H1 (cell line): ENCODE measurements around the gene EZH2. TPM values are rescaled to one million over a fixed set of nuclear protein-coding genes. Genes with fewer than 3 reads are reported as not detected.

Source experiments
- CTCF ChIA-PET: fragments of 300-600 bp; sonication (Branson Sonifier 250); formaldehyde crosslinking; loops from one replicate; lab custom pipeline; 2021; ENCODE audit not compliant: partially characterized antibody; lab: Charles Lee
- POLR2A ChIA-PET: fragments of 300-600 bp; sonication (Branson Sonifier 250); formaldehyde crosslinking; loops from one replicate; lab custom pipeline; 2021; ENCODE audit warnings: inconsistent platforms; ENCODE audit not compliant: partially characterized antibody; lab: Charles Lee
- DNase-seq, 2 experiments: peaks; one replicate each; pipeline versions ENCODE4 v3.0.0 to v3.0.0-alpha.2; 2010 to 2022; ENCODE audit warnings: low spot score in 2 of 2, low read depth in 1 of 2, mixed read lengths in 1 of 2
- FAIRE-seq: peaks from 2 replicates; lab custom pipeline; 2011; peaks lifted over from hg19 to GRCh38; lab: Jason Lieb, UNC
- H2AFZ ChIP-seq: 2 replicates; pipeline ENCODE4 v1.8.1; 2012; ENCODE audit warnings: low read length, inconsistent platforms
- H2AK5ac ChIP-seq: 2 replicates; pipeline ENCODE4 v1.6.1; 2013; ENCODE audit warnings: low read depth, low read length
- H2BK120ac ChIP-seq: replicated peaks from 2 replicates; pipeline ENCODE3; 2013; ENCODE audit warnings: low read depth, low read length, inconsistent platforms
- H2BK12ac ChIP-seq: 2 replicates; pipeline ENCODE4 v1.6.1; 2013; ENCODE audit warnings: low read depth, low read length
- H2BK15ac ChIP-seq: 2 replicates; pipeline ENCODE4 v1.6.1; 2013; ENCODE audit warnings: low read length
- H2BK20ac ChIP-seq: 2 replicates; pipeline ENCODE4 v1.6.1; 2013; ENCODE audit warnings: low read length
- H2BK5ac ChIP-seq: 2 replicates; pipeline ENCODE4 v1.6.1; 2013; ENCODE audit warnings: low read depth, low read length
- H3K14ac ChIP-seq: 2 replicates; pipeline ENCODE4 v1.6.1; 2013; ENCODE audit warnings: inconsistent platforms; ENCODE audit not compliant: insufficient read length
- H3K18ac ChIP-seq: 2 replicates; pipeline ENCODE4 v1.6.1; 2013; ENCODE audit warnings: low read length; ENCODE audit errors: extremely low read depth
- H3K23ac ChIP-seq: 2 replicates; pipeline ENCODE4 v1.6.1; 2013; ENCODE audit warnings: inconsistent platforms; ENCODE audit not compliant: insufficient read length
- H3K23me2 ChIP-seq: 2 replicates; pipeline ENCODE4 v1.6.1; 2013; ENCODE audit warnings: low read depth, low read length
- H3K27ac ChIP-seq: 2 replicates; pipeline ENCODE4 v1.6.1; 2011; ENCODE audit warnings: low read depth, low read length, inconsistent platforms
- H3K27me3 ChIP-seq, 4 experiments: replicated peaks in 1 of 4; 1 replicate in 1 of 4; 2 replicates in 3 of 4; pipeline versions ENCODE4 v1.6.1 to v1.8.1; 2011 to 2013; ENCODE audit warnings: low read length in 3 of 4, mild to moderate bottlenecking in 3 of 4, inconsistent platforms in 2 of 4, mixed read lengths in 2 of 4, moderate library complexity in 1 of 4; ENCODE audit not compliant: control insufficient read depth in 3 of 4, insufficient read depth in 3 of 4; ENCODE audit errors: extremely low read depth in 1 of 4
- H3K36me3 ChIP-seq, 4 experiments: 2 replicates each; pipeline versions ENCODE4 v1.6.1 to v1.8.1; 2011 to 2013; ENCODE audit warnings: mild to moderate bottlenecking in 4 of 4, low read length in 3 of 4, moderate library complexity in 2 of 4, control low read depth in 1 of 4, inconsistent platforms in 1 of 4; ENCODE audit not compliant: insufficient read depth in 4 of 4, control insufficient read depth in 2 of 4
- H3K4ac ChIP-seq: replicated peaks from 2 replicates; pipeline ENCODE3; 2013; ENCODE audit warnings: low read length, low read depth, mixed read lengths, inconsistent platforms; ENCODE audit not compliant: insufficient read length
- H3K4me1 ChIP-seq, 4 experiments: replicated peaks in 1 of 4; 1 replicate in 1 of 4; 2 replicates in 3 of 4; pipeline versions ENCODE4 v1.6.1 to v1.8.1; 2011 to 2013; ENCODE audit warnings: low read length in 3 of 4, inconsistent platforms in 2 of 4, mixed read lengths in 1 of 4; ENCODE audit not compliant: insufficient read depth in 4 of 4, control insufficient read depth in 3 of 4
- H3K4me2 ChIP-seq, 2 experiments: 2 replicates each; pipeline versions ENCODE4 v1.6.1 to v1.8.1; 2011 to 2013; ENCODE audit warnings: low read depth in 2 of 2, low read length in 2 of 2, control low read depth in 1 of 2, inconsistent platforms in 1 of 2, mild to moderate bottlenecking in 1 of 2; ENCODE audit not compliant: insufficient read depth in 1 of 2
- H3K4me3 ChIP-seq, 4 experiments: fragments of 200-600, 300-600 bp in 1 of 4; sonication (generic), shearing (Covaris generic), sonication (Bioruptor Twin) in 1 of 4; 2 replicates each; pipeline versions ENCODE4 v1.5.1 to v1.8.1; 2011 to 2016; ENCODE audit warnings: low read length in 4 of 4, low read depth in 3 of 4, control low read depth in 2 of 4, inconsistent platforms in 2 of 4, mild to moderate bottlenecking in 2 of 4, mixed read lengths in 1 of 4, moderate library complexity in 1 of 4; ENCODE audit not compliant: insufficient read depth in 2 of 4; ENCODE audit errors: extremely low read depth in 1 of 4
- H3K56ac ChIP-seq: replicated peaks from 2 replicates; pipeline ENCODE3; 2013; ENCODE audit warnings: low read depth, mild to moderate bottlenecking, mixed read lengths, low read length, inconsistent platforms; ENCODE audit not compliant: insufficient read length
- H3K79me1 ChIP-seq: 2 replicates; pipeline ENCODE4 v1.6.1; 2013; ENCODE audit warnings: low read depth, low read length, control low read depth
- H3K79me2 ChIP-seq, 2 experiments: 2 replicates each; pipeline versions ENCODE4 v1.6.1 to v1.8.1; 2012 to 2013; ENCODE audit warnings: low read length in 2 of 2, mild to moderate bottlenecking in 2 of 2, inconsistent platforms in 1 of 2; ENCODE audit not compliant: insufficient read depth in 2 of 2, control insufficient read depth in 1 of 2
- H3K9ac ChIP-seq, 4 experiments: replicated peaks in 1 of 4; 1 replicate in 1 of 4; 2 replicates in 3 of 4; pipeline versions ENCODE4 v1.6.1 to v1.8.1; 2011 to 2013; ENCODE audit warnings: low read depth in 3 of 4, low read length in 3 of 4, control low read depth in 2 of 4, mild to moderate bottlenecking in 2 of 4, moderate library complexity in 2 of 4, inconsistent platforms in 1 of 4; ENCODE audit errors: extremely low read depth in 1 of 4
- H3K9me3 ChIP-seq, 2 experiments: 2 replicates each; pipeline versions ENCODE4 v1.6.1 to v1.8.1; 2012 to 2013; ENCODE audit warnings: mild to moderate bottlenecking in 2 of 2, moderate library complexity in 2 of 2, control low read depth in 1 of 2, inconsistent platforms in 1 of 2, low read depth in 1 of 2, low read length in 1 of 2, mixed read lengths in 1 of 2; ENCODE audit not compliant: insufficient read depth in 2 of 2
- H4K20me1 ChIP-seq, 2 experiments: replicated peaks in 1 of 2; 2 replicates each; pipeline versions ENCODE3 to v1.8.1; 2011 to 2013; ENCODE audit warnings: inconsistent platforms in 2 of 2, low read length in 2 of 2, mild to moderate bottlenecking in 1 of 2; ENCODE audit not compliant: insufficient read depth in 2 of 2, control insufficient read depth in 1 of 2
- H4K5ac ChIP-seq: 2 replicates; pipeline ENCODE4 v1.6.1; 2013; ENCODE audit warnings: low read length, low read depth, mixed read lengths, inconsistent platforms; ENCODE audit not compliant: insufficient read length
- H4K8ac ChIP-seq: 2 replicates; pipeline ENCODE4 v1.8.0; 2013; ENCODE audit warnings: mild to moderate bottlenecking, moderate library complexity, low read length, inconsistent platforms; ENCODE audit not compliant: insufficient read depth; ENCODE audit errors: extremely low read depth
- H4K91ac ChIP-seq: replicated peaks from 2 replicates; pipeline ENCODE3; 2013; ENCODE audit warnings: low read length, mixed read lengths, inconsistent platforms; ENCODE audit not compliant: insufficient read length
- BACH1 ChIP-seq: IDR thresholded peaks from 2 replicates; pipeline ENCODE4 v1.6.1; 2012; ENCODE audit warnings: low read length, improper control_type of control experiment
- EZH2 ChIP-seq: fragments of 200-600 bp; sonication (generic); IDR thresholded peaks from 2 replicates; pipeline ENCODE4 v1.7.1; 2012; ENCODE audit warnings: low read depth, mild to moderate bottlenecking, moderate library complexity, low read length, inconsistent platforms; ENCODE audit not compliant: severe bottlenecking
- FOSL1 ChIP-seq: IDR thresholded peaks from 2 replicates; pipeline ENCODE4 v1.6.1; 2011; ENCODE audit warnings: mild to moderate bottlenecking, low read depth, low read length, moderate library complexity; ENCODE audit not compliant: insufficient read depth
- HDAC2 ChIP-seq, 2 experiments: fragments of 300-600 bp in 1 of 2; sonication (generic) in 1 of 2; IDR thresholded peaks; 2 replicates each; pipeline ENCODE4 v1.6.1; 2011 to 2012; ENCODE audit warnings: low read depth in 2 of 2, low read length in 2 of 2, mild to moderate bottlenecking in 2 of 2, moderate library complexity in 2 of 2, borderline replicate concordance in 1 of 2, inconsistent platforms in 1 of 2
- KDM4A ChIP-seq: IDR thresholded peaks from one replicate; pipeline ENCODE4 v1.7.1; 2012; ENCODE audit warnings: low read depth, mild to moderate bottlenecking, moderate library complexity, low read length, inconsistent platforms; ENCODE audit not compliant: severe bottlenecking
- KDM5A ChIP-seq: fragments of 200-600 bp; IDR thresholded peaks from 2 replicates; pipeline ENCODE4 v1.7.1; 2012; ENCODE audit warnings: mild to moderate bottlenecking, low read length, inconsistent platforms, mixed read lengths
- PHF8 ChIP-seq: fragments of 200-600 bp; sonication (generic); conservative IDR thresholded peaks from 2 replicates; pipeline ENCODE4 v1.7.1; 2012; ENCODE audit warnings: low read depth, mild to moderate bottlenecking, inconsistent platforms, low read length, moderate library complexity
- RXRA ChIP-seq: IDR thresholded peaks from 2 replicates; pipeline ENCODE4 v1.6.1; 2011; ENCODE audit warnings: low read depth, mild to moderate bottlenecking, low read length, moderate library complexity; ENCODE audit not compliant: insufficient read depth
- WGBS, 2 experiments: shearing (Covaris generic) in 1 of 2; methylation state at CpG; one replicate each; pipeline versions ENCODE4 v1.1.6 to v1.1.7; 2013 to 2015; ENCODE audit warnings: low lambda C conversion rate in 2 of 2, mixed read lengths in 2 of 2, inconsistent platforms in 1 of 2, low coverage in 1 of 2, missing lambda C conversion rate in 1 of 2; ENCODE audit not compliant: insufficient replicate concordance in 2 of 2, insufficient coverage in 1 of 2, insufficient read length in 1 of 2; ENCODE audit errors: extremely low coverage in 1 of 2, missing lambda C conversion rate in 1 of 2; 5-methylcytosine and 5-hydroxymethylcytosine counted together
- polyA plus RNA-seq, 7 experiments: library from polyadenylated mRNA; depleted of rRNA in 3 of 7; stranded (reverse) in 5 of 7; unstranded in 2 of 7; fragments of >200 nt in 5 of 7; fragments of 200-250 nt in 2 of 7; gene quantifications; 1 replicate in 5 of 7; 2 replicates in 1 of 7; 4 replicates in 1 of 7; pipeline versions ENCODE4 v1.2.1 to v1.2.3, GENCODE V29; 2011 to 2013; ENCODE audit warnings: missing spikeins in 2 of 7, mixed read lengths in 2 of 7
- total RNA-seq: library from RNA; stranded (reverse); fragmentation: NEBNext Ultra II Directional; extraction: Animal tissue kit (Norgen Biotek cat#: 25700); gene quantifications from 2 replicates; pipeline ENCODE4 v1.2.1, GENCODE V29; 2021
- TF ChIP-seq, protein P1 (sequence below), 3 experiments: IDR thresholded peaks; 1 replicate in 2 of 3; 2 replicates in 1 of 3; pipeline versions ENCODE4 v1.5.1 to v1.6.1; 2011; ENCODE audit warnings: low read length in 3 of 3, mild to moderate bottlenecking in 3 of 3, inconsistent platforms in 2 of 3, low read depth in 1 of 3, moderate library complexity in 1 of 3; ENCODE audit not compliant: insufficient read depth in 1 of 3; ENCODE audit errors: control extremely low read depth in 1 of 3
- TF ChIP-seq, protein P2 (sequence below): IDR thresholded peaks from 2 replicates; pipeline ENCODE4 v1.6.1; 2012; ENCODE audit warnings: inconsistent platforms

Gene EZH2
- total and polyA plus RNA-seq, 2 of the 8 experiments (the other 6 are each of a cell fraction or from before 2014, with no cell fraction given): 28.9 to 49.0 TPM

DNA sequence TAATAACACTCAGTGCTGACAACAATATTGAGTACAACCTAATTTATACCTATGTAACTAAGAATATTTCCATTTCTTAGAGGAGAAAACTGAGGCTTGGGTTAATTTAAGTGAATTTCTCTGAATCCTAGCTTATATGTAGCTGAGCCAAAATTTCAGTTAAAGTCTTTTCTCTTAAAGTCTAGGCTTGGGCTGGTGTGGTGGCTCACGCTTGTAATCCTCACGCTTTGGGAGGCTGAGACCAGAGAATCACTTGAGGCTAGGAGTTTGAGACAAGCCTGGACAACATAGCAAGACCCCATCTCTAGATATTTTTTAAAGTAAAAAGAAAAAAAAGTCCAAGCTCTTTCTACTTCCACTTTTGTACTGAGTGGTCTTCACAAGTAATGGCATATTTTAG lies 93.2 kb downstream of the EZH2 start:
- WGBS, 2 experiments: 91% methylated on average over 2 of the region's 2 CpGs; no CpG with 5 or more reads in 1 of the 2 experiments
- TF ChIP-seq FOSL1 (no peak), KDM5A (no peak), KDM4A (no peak), EZH2 (no peak), BACH1 (no peak), HDAC2 (IDR thresholded peaks at IDR 0.05; ENCODE audit: borderline replicate concordance in 1 of 2, low read depth in 2 of 2, low read length in 2 of 2) (no peak), PHF8 (no peak), RXRA (no peak)
- TF ChIP-seq, protein P1, sequence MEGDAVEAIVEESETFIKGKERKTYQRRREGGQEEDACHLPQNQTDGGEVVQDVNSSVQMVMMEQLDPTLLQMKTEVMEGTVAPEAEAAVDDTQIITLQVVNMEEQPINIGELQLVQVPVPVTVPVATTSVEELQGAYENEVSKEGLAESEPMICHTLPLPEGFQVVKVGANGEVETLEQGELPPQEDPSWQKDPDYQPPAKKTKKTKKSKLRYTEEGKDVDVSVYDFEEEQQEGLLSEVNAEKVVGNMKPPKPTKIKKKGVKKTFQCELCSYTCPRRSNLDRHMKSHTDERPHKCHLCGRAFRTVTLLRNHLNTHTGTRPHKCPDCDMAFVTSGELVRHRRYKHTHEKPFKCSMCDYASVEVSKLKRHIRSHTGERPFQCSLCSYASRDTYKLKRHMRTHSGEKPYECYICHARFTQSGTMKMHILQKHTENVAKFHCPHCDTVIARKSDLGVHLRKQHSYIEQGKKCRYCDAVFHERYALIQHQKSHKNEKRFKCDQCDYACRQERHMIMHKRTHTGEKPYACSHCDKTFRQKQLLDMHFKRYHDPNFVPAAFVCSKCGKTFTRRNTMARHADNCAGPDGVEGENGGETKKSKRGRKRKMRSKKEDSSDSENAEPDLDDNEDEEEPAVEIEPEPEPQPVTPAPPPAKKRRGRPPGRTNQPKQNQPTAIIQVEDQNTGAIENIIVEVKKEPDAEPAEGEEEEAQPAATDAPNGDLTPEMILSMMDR (IDR thresholded peaks at IDR 0.05; ENCODE audit: control extremely low read depth in 1 of 3, insufficient read depth in 1 of 3, low read depth in 1 of 3, low read length in 3 of 3): no peak
- TF ChIP-seq, protein P2, sequence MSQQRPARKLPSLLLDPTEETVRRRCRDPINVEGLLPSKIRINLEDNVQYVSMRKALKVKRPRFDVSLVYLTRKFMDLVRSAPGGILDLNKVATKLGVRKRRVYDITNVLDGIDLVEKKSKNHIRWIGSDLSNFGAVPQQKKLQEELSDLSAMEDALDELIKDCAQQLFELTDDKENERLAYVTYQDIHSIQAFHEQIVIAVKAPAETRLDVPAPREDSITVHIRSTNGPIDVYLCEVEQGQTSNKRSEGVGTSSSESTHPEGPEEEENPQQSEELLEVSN: no peak

More for the DNA sequence above, 93.2 kb downstream of the EZH2 start:
- no peak overlapping the region for H4K5ac ChIP-seq
- no peaks in the 10 kb centered on the region for H3K9me3 ChIP-seq
- H3K9ac ChIP-seq: no peak overlapping the region
- no peak overlapping the region for H3K4me2 ChIP-seq
- H4K8ac ChIP-seq: no peak overlapping the region
- H2AK5ac ChIP-seq: no peak overlapping the region
- CTCF ChIA-PET: interaction anchor here (0.9 kb wide), 1 partner anchor 17 kb away, joined by 3 read pairs; no protein-coding TSS in a partner anchor
- no peak for DNase-seq
- no peaks in the 10 kb centered on the region for H3K79me2 ChIP-seq
- H4K91ac ChIP-seq: no peak overlapping the region
- no peak overlapping the region for H2BK20ac ChIP-seq
- peaks cover 5% of the 10 kb centered on the region; the same call in 1 of the 2 replicates for H3K79me1 ChIP-seq
- H2BK120ac ChIP-seq: no peak overlapping the region
- H3K27me3 ChIP-seq: no peaks in the 10 kb centered on the region
- H3K4me1 ChIP-seq: no peaks in the 10 kb centered on the region; a peak in 1 of 7 replicates
- no peak overlapping the region for H3K23ac ChIP-seq
- H2BK12ac ChIP-seq: no peak overlapping the region
- H3K23me2 ChIP-seq: no peaks in the 10 kb centered on the region
- H2BK15ac ChIP-seq: no peak overlapping the region
- no peak overlapping the region for H2BK5ac ChIP-seq
- H3K4ac ChIP-seq: no peak overlapping the region
- peaks cover 3 to 7% of the 10 kb centered on the region in 2 experiments for H4K20me1 ChIP-seq
- no peak overlapping the region for H3K4me3 ChIP-seq
- POLR2A ChIA-PET: no interaction called here
- H3K27ac ChIP-seq: no peak overlapping the region
- H2AFZ ChIP-seq: no peak overlapping the region
- no peak overlapping the region for H3K18ac ChIP-seq
- no peak for FAIRE-seq
- H3K14ac ChIP-seq: no peak overlapping the region
- no peak overlapping the region for H3K56ac ChIP-seq
- H3K36me3 ChIP-seq: peaks cover 16 to 78% (median 54%) of the 10 kb centered on the region in 4 experiments
